NK-92 (cell line): Measurements from ENCODE around the gene NRSN2.

Experiments used
- DNase-seq: peaks from one replicate; lab custom pipeline; 2025; ENCODE audit not compliant: unreplicated experiment; lab: John Stamatoyannopoulos, UW

NRSN2 gene

GRCh38 chr20:346640-347316 lies at the start of gene NRSN2:
Gene NRSN2 (plus strand): TSS chr20:347111. CDS start chr20:349644, 2,533 bp downstream.
- DNase-seq = no peak

DNA sequence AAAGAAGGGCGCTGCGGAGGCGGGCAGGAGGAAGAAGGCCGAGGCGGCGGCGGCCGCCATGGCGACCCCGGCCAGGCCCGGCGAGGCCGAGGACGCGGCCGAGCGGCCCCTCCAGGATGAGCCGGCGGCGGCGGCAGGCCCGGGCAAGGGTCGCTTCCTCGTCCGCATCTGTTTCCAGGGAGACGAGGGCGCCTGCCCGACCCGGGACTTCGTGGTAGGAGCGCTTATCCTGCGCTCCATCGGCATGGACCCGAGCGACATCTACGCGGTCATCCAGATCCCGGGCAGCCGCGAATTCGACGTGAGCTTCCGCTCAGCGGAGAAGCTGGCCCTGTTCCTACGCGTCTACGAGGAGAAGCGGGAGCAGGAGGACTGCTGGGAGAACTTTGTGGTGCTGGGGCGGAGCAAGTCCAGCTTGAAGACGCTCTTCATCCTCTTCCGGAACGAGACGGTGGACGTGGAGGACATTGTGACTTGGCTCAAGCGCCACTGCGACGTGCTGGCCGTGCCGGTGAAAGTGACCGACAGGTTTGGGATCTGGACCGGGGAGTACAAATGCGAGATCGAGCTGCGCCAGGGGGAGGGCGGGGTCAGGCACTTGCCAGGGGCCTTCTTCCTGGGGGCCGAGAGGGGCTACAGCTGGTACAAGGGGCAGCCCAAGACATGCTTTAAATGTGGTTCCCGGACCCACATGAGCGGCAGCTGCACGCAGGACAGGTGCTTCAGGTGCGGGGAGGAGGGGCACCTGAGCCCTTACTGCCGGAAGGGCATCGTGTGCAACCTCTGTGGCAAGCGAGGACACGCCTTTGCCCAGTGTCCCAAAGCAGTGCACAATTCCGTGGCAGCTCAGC lies 48.8 kb upstream of the NRSN2 start:
- no peak for DNase-seq

DNA sequence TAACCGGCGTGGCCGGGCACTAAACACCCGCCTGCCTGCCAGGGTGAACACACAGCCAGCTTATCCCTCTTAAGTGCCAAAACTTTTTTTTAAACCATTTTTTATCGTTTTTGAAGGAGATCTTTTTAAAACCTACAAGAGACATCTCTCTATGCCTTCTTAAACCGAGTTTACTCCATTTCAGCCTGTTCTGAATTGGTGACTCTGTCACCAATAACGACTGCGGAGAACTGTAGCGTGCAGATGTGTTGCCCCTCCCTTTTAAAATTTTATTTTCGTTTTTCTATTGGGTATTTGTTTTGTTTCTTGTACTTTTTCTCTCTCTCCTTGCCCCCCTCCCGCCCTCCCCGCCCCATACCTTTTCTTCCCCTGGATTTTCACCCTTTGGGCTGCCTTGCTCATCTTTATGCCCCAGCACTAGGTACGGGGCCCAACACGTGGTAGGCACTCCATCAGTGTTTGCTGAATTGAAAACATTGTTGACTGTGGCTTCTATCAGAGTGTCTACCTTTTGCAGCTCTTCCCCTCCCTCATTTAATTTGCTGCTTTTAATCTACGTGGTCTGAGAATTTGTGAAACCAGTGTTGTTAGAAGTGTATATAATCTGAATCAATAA lies 48.0 kb upstream of the NRSN2 start:
- DNase-seq = no peak

DNA sequence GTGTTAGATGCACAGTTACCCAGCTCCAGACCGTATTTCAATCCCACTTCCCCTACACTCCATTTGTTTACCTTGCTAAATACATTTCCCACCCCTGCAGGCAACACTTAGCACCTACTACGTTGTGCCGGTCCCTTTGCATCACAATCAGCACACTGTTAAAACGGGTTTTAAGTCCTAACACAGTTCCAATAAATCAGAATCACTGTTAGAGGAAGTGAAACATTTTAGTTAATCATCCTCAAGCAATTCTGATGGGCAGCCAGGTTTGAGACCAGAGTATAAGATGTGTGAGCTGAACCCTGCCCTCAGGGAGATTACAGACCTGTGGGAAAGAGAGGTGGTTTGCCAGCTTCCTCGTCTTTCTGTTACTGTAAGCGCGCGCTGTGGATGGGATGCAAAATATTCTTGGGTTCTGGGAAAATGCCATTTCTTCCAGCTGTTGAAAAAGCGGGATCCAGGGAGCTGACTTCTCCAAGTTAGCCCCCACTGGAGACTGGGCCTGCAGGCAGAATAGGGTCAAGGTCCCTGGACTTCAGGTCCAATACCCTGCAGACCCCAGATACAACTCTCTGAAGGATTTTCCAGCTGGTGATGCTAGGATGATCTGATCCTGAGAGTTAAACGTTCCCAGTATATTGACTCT lies 46.4 kb upstream of the NRSN2 start:
- DNase-seq = no peak

DNA sequence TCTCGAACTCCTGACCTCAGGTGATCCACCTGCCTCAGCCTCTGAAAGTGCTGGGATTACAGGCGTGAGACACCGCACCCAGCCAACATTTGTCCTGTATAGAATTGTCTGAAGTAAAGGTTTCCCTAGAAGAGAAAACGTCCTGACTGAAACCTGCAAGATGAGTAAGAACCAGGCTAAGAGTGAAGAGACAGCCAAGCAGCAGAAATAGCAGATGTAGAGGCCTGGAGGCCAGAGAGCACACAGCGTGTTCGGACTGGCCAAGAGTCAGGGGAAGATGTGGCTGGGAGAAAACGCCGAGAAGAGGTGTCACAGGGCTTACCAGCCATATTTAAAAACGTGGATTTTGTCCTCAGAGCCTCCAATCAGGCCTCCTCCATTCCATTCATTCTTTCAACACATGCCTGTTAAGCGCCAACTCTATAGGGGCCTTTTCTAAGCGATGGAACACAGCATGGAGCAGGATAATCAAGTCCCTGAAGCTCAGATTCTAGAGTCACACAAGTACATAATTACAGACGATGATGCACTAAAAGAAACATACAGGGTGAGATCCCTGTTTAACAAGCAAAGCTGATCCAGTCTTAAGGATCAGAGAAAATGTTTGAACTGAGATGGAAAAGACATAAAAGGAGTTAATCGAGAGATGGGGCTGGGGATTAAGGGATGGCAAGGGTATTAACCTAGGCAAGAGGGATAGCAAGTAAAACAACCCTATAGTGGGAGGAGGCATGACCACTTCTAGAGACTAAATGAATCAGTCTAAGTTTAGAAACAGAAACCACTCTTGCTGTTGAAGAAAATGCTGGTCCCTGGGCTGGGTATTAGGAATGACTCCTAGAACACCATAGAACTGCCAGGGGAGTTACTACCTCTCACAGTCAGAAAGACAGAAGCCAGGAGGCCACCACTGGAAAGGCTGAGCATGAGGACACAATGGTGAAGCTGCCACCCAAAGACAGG lies 44.7 kb upstream of the NRSN2 start:
- no peak for DNase-seq

DNA sequence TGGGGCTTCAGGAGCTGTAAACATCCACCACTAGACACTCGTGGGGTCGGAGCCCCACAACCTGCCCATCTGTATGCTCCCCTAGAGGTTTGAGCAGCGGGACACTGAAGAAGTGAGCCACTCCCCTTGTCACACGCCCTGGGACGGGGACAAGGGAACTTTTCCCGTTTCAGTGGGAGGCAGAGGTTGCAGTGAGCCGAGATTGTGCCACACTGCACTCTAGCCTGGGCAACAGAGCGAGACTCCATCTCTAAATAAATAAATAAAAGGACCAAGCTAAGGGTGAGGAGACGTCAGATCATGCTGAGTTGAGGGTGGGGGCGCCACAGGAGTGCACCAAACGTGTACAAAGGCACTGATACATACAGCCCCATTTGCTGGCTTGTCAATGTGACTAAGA lies 41.2 kb upstream of the NRSN2 start:
- no peak for DNase-seq

DNA sequence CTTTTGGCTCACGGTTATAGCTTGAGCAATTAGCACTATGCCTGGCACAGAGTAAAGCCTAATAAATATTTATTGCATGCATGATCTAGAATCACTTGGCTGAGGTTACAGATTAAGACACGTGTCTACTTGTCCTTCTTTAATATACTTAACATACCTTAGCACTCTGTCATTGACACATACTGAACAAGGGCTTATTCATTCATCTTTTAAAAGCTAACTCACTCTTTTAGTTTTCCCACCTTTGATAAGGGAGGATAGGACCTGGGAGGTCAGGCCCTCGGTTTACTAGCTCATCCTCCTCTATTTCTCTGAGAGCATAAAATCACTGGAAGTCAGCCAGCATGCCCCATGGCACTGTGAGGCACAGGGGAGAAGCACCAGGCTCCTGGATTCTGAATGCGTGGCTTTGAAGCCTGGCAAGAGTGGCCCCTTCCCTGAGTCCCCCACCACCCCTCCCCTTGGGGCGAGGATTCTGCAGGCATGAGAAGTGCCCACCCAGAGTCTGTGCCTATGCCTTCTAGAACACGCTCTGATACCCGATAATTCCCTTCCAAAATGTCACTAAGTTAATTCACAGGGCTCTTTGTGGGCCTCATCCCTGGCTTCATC lies 38.4 kb upstream of the NRSN2 start:
- no peak for DNase-seq

DNA sequence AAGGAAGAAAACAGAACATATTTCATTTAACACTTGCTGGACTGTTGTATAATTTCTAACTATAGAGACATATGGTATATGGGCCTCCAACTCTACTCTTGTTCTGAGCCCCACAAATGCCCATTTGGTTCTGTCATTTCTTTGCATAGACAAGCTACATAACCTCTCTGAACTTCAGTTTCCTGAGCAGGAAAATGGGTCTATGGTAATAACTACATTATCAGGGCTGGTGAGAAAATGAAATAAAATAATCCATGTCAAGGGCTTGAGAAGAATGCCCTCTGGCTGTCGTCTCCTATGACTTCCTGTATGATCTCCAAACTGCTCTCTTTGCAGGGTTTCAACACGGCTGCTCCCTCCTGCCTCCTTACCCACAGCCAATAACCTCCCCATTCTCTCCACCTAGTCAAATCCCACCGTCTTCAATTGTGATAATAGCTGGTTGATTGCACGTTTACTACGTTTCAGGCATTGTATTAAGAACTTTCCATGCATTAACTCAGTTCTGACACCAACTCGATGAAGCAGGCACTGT lies 37.5 kb upstream of the NRSN2 start:
- DNase-seq = no peak

DNA sequence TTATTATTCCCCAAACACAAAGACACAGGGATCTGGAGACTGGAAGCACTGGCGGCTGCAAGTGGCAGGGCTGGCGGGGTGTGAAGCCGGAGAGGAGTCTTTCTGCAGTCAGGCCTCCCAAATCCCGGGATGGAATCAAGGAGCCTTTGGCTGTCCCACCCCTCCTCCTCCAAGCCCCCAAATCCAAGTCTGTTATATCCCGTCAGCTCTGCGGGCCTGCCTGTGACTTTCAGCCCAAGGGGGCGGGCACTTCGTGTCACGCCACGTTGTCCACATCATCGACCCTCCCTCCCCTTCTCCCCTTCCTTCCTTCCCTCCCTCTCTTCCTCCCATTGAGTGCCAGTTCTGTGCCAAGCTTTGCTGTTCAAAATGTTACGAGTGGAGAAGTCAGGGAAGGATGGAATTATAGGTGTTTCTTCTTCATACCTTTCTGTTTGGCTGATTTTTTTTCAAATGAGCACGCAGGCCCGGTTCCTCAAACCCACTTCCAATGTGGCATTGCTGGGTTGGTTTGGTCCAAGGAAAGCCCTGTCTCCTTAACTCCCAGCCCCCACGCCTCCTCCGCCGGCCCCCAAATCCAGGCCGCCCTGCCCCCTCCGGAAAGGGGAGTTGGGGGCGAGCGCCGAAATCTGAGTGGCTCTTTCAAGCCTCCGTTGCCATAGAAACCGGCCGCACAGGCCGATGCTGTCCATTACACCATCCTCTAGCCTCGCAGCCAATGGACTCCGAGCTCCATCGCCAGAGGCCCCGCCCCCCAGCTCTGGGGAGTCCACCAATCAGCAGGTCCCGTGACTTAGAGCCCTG lies 36.9 kb upstream of the NRSN2 start:
- DNase-seq = no peak

GRCh38 chr20:310645-311044 lies 36.3 kb upstream of the NRSN2 start:
- DNase-seq = no peak

DNA sequence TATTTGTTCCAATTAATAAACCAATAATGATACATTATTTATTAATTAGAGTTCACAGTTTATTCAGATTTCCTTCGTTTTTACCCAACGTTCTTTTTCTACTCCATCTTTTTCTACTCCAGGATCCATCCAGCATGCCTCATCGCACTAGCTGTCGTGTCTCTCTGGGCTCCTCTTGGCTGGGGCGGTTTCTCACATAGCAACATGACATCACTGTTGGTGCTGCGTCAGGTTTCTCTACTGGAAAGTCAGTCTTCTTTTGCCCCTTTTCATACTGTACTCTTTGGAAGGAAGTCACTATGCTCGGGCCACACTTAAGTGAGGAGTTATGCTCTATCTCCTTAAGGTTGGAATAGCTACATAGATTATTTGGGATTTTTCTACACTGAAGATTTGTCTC lies 35.3 kb upstream of the NRSN2 start:
- DNase-seq = no peak

GRCh38 chr20:312067-312466 lies 34.8 kb upstream of the NRSN2 start:
- no peak for DNase-seq

DNA sequence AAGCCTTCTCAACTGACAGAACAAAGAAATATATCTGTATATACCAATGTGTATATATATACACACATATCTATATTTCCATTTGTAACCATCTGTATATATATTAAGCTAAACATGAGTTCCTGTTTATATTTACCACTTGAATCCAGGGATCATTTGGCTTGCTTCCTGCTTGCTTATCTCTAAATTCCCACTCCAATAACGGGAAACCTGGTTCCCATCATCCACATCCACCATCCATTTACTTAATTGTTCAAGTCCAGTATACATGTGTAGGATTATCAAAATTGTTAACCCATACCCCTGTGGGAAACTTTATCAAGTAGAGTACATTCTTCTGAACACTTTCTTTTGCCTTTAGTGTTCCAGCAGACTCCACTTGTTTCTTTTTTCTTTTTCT lies 34.0 kb upstream of the NRSN2 start:
- no peak for DNase-seq

- no peak for DNase-seq
These were observed 33.5 kb upstream of the NRSN2 start for GRCh38 chr20:313402-313801.

GRCh38 chr20:313948-314347 lies 33.0 kb upstream of the NRSN2 start:
- no peak for DNase-seq

DNA sequence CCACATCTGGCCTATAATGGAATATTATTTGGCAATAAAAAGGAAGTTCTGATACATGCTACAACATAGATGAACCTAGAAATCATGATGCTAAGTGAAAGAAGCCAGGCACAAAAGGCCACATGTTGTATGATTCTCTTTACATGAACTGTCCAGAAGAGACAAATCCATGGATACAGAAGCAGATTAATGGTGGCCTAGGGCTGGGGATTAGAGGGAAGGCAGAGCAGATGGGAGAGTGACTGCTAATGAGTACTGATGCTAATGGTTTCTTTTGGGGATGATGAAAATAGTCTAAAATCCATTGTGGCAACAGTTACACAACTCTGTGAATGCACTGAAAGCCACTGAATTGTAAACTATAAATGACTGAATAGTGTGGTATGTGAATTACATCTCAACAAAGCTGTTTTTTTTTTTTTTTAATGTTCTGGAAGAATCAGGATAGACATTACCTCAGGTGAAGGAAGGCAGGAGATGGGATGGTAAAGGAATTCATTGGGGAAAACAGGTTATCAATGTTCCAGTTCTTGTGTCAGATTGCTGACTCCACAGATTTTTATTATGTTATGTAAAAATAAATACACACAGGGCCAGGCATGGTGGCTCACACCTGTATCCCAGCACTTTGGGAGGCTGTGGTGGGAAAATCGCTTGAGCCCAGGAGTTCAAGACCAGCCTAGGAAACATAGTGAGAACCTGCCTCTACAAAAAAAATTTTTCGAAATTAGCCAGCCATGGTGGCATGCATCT lies 30.4 kb upstream of the NRSN2 start:
- no peak for DNase-seq

DNA sequence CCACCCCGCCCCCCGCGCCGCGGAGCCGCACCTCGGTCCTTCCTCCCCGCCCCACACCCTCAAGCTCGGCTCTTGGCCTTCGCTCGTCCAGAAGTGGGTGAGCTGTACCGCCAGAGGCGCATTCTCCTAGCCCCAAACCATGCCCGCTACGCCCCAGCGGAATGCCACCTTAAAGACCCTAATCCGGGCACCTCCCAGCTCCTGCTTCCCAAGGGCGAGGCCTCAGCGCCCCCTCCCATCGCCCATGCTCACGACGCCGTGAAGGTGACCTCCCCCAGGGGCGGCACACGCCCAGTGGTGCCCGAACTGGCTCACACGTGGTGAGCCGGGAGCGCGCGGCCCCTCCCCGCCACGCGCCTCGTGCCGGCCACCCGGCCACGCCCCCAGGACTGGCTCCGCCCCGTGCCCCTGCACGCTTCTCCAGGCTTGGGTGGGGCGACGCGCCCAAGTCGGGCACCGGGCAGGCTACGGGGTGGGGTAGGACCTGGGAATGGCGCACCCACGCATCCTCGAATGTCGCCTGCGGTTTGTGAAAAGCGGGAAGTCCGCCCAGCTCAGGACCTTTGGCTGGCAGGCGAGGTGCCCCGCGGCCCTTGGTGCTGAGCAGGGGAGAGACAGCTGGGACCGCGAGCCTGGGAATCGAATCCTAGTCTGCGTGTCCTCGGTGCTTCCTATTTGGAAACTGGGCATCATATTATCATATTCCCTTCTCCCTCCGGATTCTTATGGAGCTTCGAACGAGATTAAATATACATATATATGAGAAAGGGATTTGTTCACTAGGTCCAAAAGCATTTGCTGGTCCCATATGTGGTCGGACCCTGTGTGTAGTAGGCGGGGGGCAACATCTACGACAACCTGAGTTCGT lies 22.5 kb upstream of the NRSN2 start:
- no peak for DNase-seq
